IMR-90 (cell line): Measurements from ENCODE around the gene HSF2. TPM values are rescaled to one million over a fixed set of nuclear protein-coding genes. Genes with fewer than 3 reads are reported as not detected.
A peak's percentile ranks its signal among the peaks of the same experiment; 100 is the strongest.

Experiments
- BHLHE40 ChIP-seq: fragments of 150-350 bp; IDR thresholded peaks from 2 replicates; pipeline ENCODE4 v1.6.1; 2016; ENCODE audit warnings: mild to moderate bottlenecking, low read depth, low read length
- CEBPB ChIP-seq: IDR thresholded peaks from 2 replicates; pipeline ENCODE4 v1.6.1; 2012; ENCODE audit warnings: low read depth, low read length, improper control_type of control experiment
- CHD1 ChIP-seq: IDR thresholded peaks from 2 replicates; pipeline ENCODE4 v1.6.1; 2012; ENCODE audit warnings: low read depth, low read length, improper control_type of control experiment
- MAFK ChIP-seq: IDR thresholded peaks from 2 replicates; pipeline ENCODE4 v1.6.1; 2012; ENCODE audit warnings: low read depth, low read length, improper control_type of control experiment
- MAZ ChIP-seq: IDR thresholded peaks from 2 replicates; pipeline ENCODE4 v1.6.1; 2012; ENCODE audit warnings: low read depth, mild to moderate bottlenecking, low read length, improper control_type of control experiment, moderate library complexity, borderline replicate concordance
- RFX5 ChIP-seq: IDR thresholded peaks from 2 replicates; pipeline ENCODE4 v1.8.0; 2012; ENCODE audit warnings: low read depth, mild to moderate bottlenecking, low read length, moderate library complexity
- SMC3 ChIP-seq: fragments of 150-350 bp; IDR thresholded peaks from 2 replicates; pipeline ENCODE4 v1.6.1; 2016; ENCODE audit warnings: low read depth, mild to moderate bottlenecking, antibody characterized with exemption, low read length, moderate library complexity
- USF2 ChIP-seq: fragments of 150-350 bp; IDR thresholded peaks from 2 replicates; pipeline ENCODE4 v1.6.1; 2017; ENCODE audit warnings: mild to moderate bottlenecking, antibody characterized with exemption, low read length, low read depth
- polyA plus RNA-seq, 3 experiments: library from polyadenylated mRNA; depleted of rRNA; stranded (reverse); fragments of >200 nt; gene quantifications; 2 replicates each; pipeline ENCODE4 v1.2.3, GENCODE V29; 2012; ENCODE audit warnings: low replicate concordance in 1 of 3
- total RNA-seq: library from RNA; depleted of rRNA; stranded (reverse); fragments of >200 nt; gene quantifications from 2 replicates; pipeline ENCODE4 v1.2.3, GENCODE V29; 2012

HSF2 gene
- total and polyA plus RNA-seq, 2 of the 4 experiments (the other 2 are of a cell fraction) = 17.6 to 28.9 TPM

- TF ChIP-seq USF2 = peak; percentile 96
- no peak for TF ChIP-seq CEBPB
- peak; percentile 54; the same call in 1 of the 2 replicates for TF ChIP-seq MAZ
- no peak for TF ChIP-seq SMC3
- TF ChIP-seq BHLHE40 = peak; percentile 98
- TF ChIP-seq CHD1 = no peak
- no peak for TF ChIP-seq RFX5
- no peak for TF ChIP-seq MAFK
Measured at GRCh38 chr6:122399348-122400120, at the start of gene HSF2 (continued).
